Tibial nerve (tissue), 4 donors: ENCODE measurements around the gene TP73.

ENCODE experiments used
- CTCF ChIP-seq, 5 experiments: fragments of 200-600 bp in 3 of 5; fragments of 450-650 bp in 2 of 5; sonication (generic) in 3 of 5; IDR thresholded peaks; one replicate each; pipeline ENCODE4 v1.5.1; 2016 to 2019; ENCODE audit warnings: antibody characterized with exemption in 5 of 5, mild to moderate bottlenecking in 3 of 5, moderate library complexity in 2 of 5
- EP300 ChIP-seq, 2 donors: sonication (generic); formaldehyde crosslinking; IDR thresholded peaks; one replicate each; pipeline ENCODE4 v1.6.1; 2017; ENCODE audit warnings: antibody characterized with exemption in 2 of 2, mild to moderate bottlenecking in 1 of 2
- POLR2A ChIP-seq, 2 donors: fragments of 450-650 bp; IDR thresholded peaks; one replicate each; pipeline ENCODE4 v1.6.1; 2017; ENCODE audit warnings: antibody characterized with exemption in 2 of 2, mild to moderate bottlenecking in 2 of 2, moderate library complexity in 2 of 2

- no peak for TF ChIP-seq CTCF (IDR thresholded peaks at IDR 0.05)
- no peak for TF ChIP-seq POLR2A (IDR thresholded peaks at IDR 0.05)
- no peak for TF ChIP-seq EP300 (IDR thresholded peaks at IDR 0.05)
These were observed 55.6 kb downstream of the TP73 start for GRCh38 chr1:3707939-3708328.
